Nephron progenitor cell (in vitro differentiated cells): ENCODE measurements around the gene ARF3.
A peak's percentile ranks its signal among the peaks of the same experiment; 100 is the strongest.

Experiments used
- DNase-seq: peaks from one replicate; pipeline ENCODE4 v3.0.0; 2021
- H3K27ac Mint-ChIP-seq: 2 replicates; pipeline ENCODE4 v1.8.0; 2021; ENCODE audit warnings: mild to moderate bottlenecking, moderate library complexity, mixed read lengths
- H3K27me3 Mint-ChIP-seq: 2 replicates; pipeline ENCODE4 v1.8.0; 2021; ENCODE audit warnings: mild to moderate bottlenecking, low read depth, mixed read lengths; ENCODE audit not compliant: poor library complexity
- H3K36me3 Mint-ChIP-seq: 2 replicates; pipeline ENCODE4 v1.8.0; 2021; ENCODE audit warnings: low read depth, mixed read lengths
- H3K4me1 Mint-ChIP-seq: 2 replicates; pipeline ENCODE4 v1.8.0; 2021; ENCODE audit warnings: mixed read lengths
- H3K4me3 Mint-ChIP-seq: 2 replicates; pipeline ENCODE4 v1.8.0; 2021; ENCODE audit warnings: mild to moderate bottlenecking, moderate library complexity, mixed read lengths
- H3K9me3 Mint-ChIP-seq: 2 replicates; pipeline ENCODE4 v1.8.0; 2021; ENCODE audit warnings: mild to moderate bottlenecking, moderate library complexity, mixed read lengths
- TF ChIP-seq, protein P1 (sequence below): fragments of 200-600 bp; sonication (generic); IDR thresholded peaks from 2 replicates; pipeline ENCODE4 v1.5.0; 2021; ENCODE audit warnings: antibody characterized with exemption

Gene ARF3

DNA sequence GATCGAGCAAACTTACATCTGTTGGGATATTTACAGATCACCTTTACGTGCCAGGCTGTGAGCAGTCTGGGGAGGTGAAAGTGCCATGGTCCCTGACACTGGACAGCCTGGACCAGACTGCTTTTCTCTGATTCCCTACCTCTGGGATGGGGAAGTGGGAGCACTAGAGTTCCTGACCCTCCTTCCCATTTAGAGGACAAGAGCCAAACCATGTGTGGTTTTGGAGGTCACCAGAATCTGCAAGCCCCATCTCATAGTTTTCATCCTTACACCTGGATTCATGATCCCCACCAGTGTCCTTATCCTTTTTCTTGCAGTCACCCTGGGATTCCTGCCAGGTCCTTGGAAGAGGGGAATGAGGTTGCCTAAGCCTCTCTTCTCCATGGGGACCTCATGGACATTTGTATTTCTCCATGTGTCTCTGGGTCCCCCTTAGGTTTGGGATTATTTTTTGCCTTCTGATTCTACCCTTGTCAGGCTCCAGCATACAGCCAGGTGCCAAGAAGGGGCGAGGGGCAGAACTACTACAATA is 15.7 kb upstream of the ARF3 start:
- Mint-ChIP-seq H3K27me3 (peaks cover 99% of the 10 kb centered on the region), H3K36me3 (no peaks in the 10 kb centered on the region), H3K9me3 (peaks cover 7% of the 10 kb centered on the region), H3K4me3 (no peak overlapping the region), H3K4me1 (peaks cover 46% of the 10 kb centered on the region), H3K27ac (no peak overlapping the region)
- TF ChIP-seq, protein P1, sequence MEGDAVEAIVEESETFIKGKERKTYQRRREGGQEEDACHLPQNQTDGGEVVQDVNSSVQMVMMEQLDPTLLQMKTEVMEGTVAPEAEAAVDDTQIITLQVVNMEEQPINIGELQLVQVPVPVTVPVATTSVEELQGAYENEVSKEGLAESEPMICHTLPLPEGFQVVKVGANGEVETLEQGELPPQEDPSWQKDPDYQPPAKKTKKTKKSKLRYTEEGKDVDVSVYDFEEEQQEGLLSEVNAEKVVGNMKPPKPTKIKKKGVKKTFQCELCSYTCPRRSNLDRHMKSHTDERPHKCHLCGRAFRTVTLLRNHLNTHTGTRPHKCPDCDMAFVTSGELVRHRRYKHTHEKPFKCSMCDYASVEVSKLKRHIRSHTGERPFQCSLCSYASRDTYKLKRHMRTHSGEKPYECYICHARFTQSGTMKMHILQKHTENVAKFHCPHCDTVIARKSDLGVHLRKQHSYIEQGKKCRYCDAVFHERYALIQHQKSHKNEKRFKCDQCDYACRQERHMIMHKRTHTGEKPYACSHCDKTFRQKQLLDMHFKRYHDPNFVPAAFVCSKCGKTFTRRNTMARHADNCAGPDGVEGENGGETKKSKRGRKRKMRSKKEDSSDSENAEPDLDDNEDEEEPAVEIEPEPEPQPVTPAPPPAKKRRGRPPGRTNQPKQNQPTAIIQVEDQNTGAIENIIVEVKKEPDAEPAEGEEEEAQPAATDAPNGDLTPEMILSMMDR = no peak
- DNase-seq = no peak

- DNase-seq = no peak
- H3K4me1 Mint-ChIP-seq = peaks cover 46% of the 10 kb centered on the region
Observed at GRCh38 chr12:48972213-48972951, 15.1 kb upstream of the ARF3 start.

GRCh38 chr12:48970702-48971334 is 13.5 kb upstream of the ARF3 start:
- Mint-ChIP-seq H3K36me3 (no peaks in the 10 kb centered on the region), H3K9me3 (no peaks in the 10 kb centered on the region), H3K27ac (no peak overlapping the region), H3K27me3 (peaks cover 82% of the 10 kb centered on the region), H3K4me3 (peak overlapping the region; percentile 86), H3K4me1 (peaks cover 54% of the 10 kb centered on the region)
- TF ChIP-seq, protein P1 = no peak
- no peak for DNase-seq

More at GRCh38 chr12:48972213-48972951, 15.1 kb upstream of the ARF3 start:
- Mint-ChIP-seq H3K27me3 (peaks cover 93% of the 10 kb centered on the region), H3K4me3 (peak overlapping the region; percentile 86), H3K9me3 (peaks cover 2% of the 10 kb centered on the region), H3K27ac (no peak overlapping the region), H3K36me3 (no peaks in the 10 kb centered on the region)
- TF ChIP-seq, protein P1 = no peak

- H3K4me3 Mint-ChIP-seq = peak overlapping the region; percentile 86
- peak; percentile 68 for DNase-seq
- H3K4me1 Mint-ChIP-seq = peaks cover 60% of the 10 kb centered on the region
- no peak overlapping the region for H3K27ac Mint-ChIP-seq
- no peaks in the 10 kb centered on the region for H3K36me3 Mint-ChIP-seq
- no peaks in the 10 kb centered on the region for H3K9me3 Mint-ChIP-seq
- peaks cover 75% of the 10 kb centered on the region for H3K27me3 Mint-ChIP-seq
- TF ChIP-seq, protein P1 = no peak
Observed at GRCh38 chr12:48969833-48970701, 12.8 kb upstream of the ARF3 start.

DNA sequence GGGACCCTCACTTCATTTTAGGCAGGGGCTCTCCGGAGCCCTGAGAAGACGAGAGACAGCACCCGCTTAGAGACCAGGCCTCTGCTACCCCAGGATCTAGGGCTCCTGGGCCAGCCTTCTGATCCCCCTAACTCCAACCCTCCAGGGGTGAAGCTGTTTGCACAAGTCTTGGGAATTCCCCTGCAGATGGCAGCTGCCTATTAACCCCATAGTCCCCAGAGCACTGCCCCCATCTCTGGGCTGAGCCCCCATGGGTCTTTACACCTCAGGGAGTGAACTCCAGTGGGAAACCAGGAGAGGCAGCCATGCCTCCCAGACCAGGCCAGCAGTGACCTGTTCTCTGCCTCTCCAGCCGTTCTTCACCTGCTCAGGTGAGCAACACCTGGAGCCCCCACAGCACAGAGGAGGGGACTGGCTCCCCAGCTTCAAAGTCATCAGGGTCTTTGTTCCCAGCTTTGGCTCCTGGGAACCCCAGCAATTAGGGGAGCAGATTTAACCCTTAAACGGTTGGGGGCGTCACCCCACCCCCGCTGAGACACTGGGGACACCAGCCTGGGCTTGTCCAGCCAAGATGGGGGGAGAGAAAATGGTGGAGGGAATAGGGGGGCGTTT is 12.0 kb upstream of the ARF3 start:
- no peak for DNase-seq
- no peak overlapping the region for H3K27ac Mint-ChIP-seq
- H3K4me3 Mint-ChIP-seq = peak overlapping the region; percentile 52
- H3K9me3 Mint-ChIP-seq = no peaks in the 10 kb centered on the region
- TF ChIP-seq, protein P1 = no peak
- peaks cover 60% of the 10 kb centered on the region for H3K4me1 Mint-ChIP-seq
- no peaks in the 10 kb centered on the region for H3K36me3 Mint-ChIP-seq
- peaks cover 70% of the 10 kb centered on the region for H3K27me3 Mint-ChIP-seq
